ENCODE data around the gene ZNF276. TPM values are rescaled to one million over a fixed set of nuclear protein-coding genes. Genes with fewer than 3 reads are reported as not detected.

ZNF276 gene
- total and polyA plus RNA-seq, 2 of the 8 experiments (the other 6 are each of a cell fraction or from before 2014, with no cell fraction given), result 6.4 to 9.3 TPM

GRCh38 chr16:89765292-89765830 lies 44.0 kb downstream of the ZNF276 start:
- no peak for FAIRE-seq
- CTCF ChIA-PET (ENCODE audit: partially characterized antibody), result interaction anchor here (0.6 to 1.5 kb wide), 2 partner anchors 23 to 25 kb away, joined by 3 read pairs; no protein-coding TSS in a partner anchor
- TF ChIP-seq MAX (IDR thresholded peaks at IDR 0.05) (no peak), USF2 (IDR thresholded peaks at IDR 0.05; ENCODE audit: low read length) (no peak), KDM1A (IDR thresholded peaks at IDR 0.05; ENCODE audit: borderline replicate concordance, low read length) (no peak), PHF8 (conservative IDR thresholded peaks at IDR 0.05; ENCODE audit: low read depth, low read length) (no peak), MAFK (IDR thresholded peaks at IDR 0.05; ENCODE audit: low read depth, low read length) (no peak), ZNF274 (IDR thresholded peaks at IDR 0.05; ENCODE audit: borderline replicate concordance, extremely low read depth, low read length) (no peak), CTCF (IDR thresholded peaks at IDR 0.05; ENCODE audit: control extremely low read depth in 1 of 3, insufficient read depth in 1 of 3, low read depth in 1 of 3, low read length in 3 of 3) (no peak), SP4 (IDR thresholded peaks at IDR 0.05; ENCODE audit: low read length) (no peak), CHD1 (IDR thresholded peaks at IDR 0.05; ENCODE audit: low read depth, low read length) (no peak), ASH2L (IDR thresholded peaks at IDR 0.05; ENCODE audit: low read length) (no peak)

More at GRCh38 chr16:89765292-89765830, 44.0 kb downstream of the ZNF276 start:
- Histone ChIP-seq H4K8ac (ENCODE audit: extremely low read depth, insufficient read depth, low read length) (no peak overlapping the region), H3K56ac (replicated peaks; ENCODE audit: insufficient read length, low read depth, low read length) (no peak overlapping the region), H3K27me3 (replicated peaks in 1 of 4; ENCODE audit: control insufficient read depth in 3 of 4, extremely low read depth in 1 of 4, insufficient read depth in 3 of 4, low read length in 3 of 4) (no peaks in the 10 kb centered on the region), H4K20me1 (replicated peaks in 1 of 2; ENCODE audit: control insufficient read depth in 1 of 2, insufficient read depth in 2 of 2, low read length in 2 of 2) (peaks cover 0 to 14% of the 10 kb centered on the region in 2 experiments), H2AFZ (ENCODE audit: low read length) (no peak overlapping the region), H4K91ac (replicated peaks; ENCODE audit: insufficient read length, low read length) (no peak overlapping the region), H3K23me2 (ENCODE audit: low read depth, low read length) (no peaks in the 10 kb centered on the region; the same call in 1 of the 2 replicates), H3K36me3 (ENCODE audit: control insufficient read depth in 2 of 4, insufficient read depth in 4 of 4, low read length in 3 of 4) (peaks cover 31 to 68% (median 54%) of the 10 kb centered on the region in 4 experiments), H3K9ac (replicated peaks in 1 of 4; ENCODE audit: extremely low read depth in 1 of 4, low read depth in 3 of 4, low read length in 3 of 4) (no peak overlapping the region), H2BK12ac (ENCODE audit: low read depth, low read length) (no peak overlapping the region), H2BK5ac (ENCODE audit: low read depth, low read length) (no peak overlapping the region), H2BK15ac (ENCODE audit: low read length) (no peak overlapping the region), H3K9me3 (ENCODE audit: insufficient read depth in 2 of 2, low read depth in 1 of 2, low read length in 1 of 2) (no peaks in the 10 kb centered on the region), H4K5ac (ENCODE audit: insufficient read length, low read depth, low read length) (no peak overlapping the region), H3K4me1 (replicated peaks in 1 of 4; ENCODE audit: control insufficient read depth in 3 of 4, insufficient read depth in 4 of 4, low read length in 3 of 4) (no peaks in the 10 kb centered on the region), H3K4ac (replicated peaks; ENCODE audit: insufficient read length, low read depth, low read length) (no peak overlapping the region), H3K14ac (ENCODE audit: insufficient read length) (no peak overlapping the region), H3K4me2 (ENCODE audit: insufficient read depth in 1 of 2, low read depth in 2 of 2, low read length in 2 of 2) (no peak overlapping the region), H2AK5ac (ENCODE audit: low read depth, low read length) (no peak overlapping the region), H3K79me2 (ENCODE audit: control insufficient read depth in 1 of 2, insufficient read depth in 2 of 2, low read length in 2 of 2) (no peaks in the 10 kb centered on the region), H2BK120ac (replicated peaks; ENCODE audit: low read depth, low read length) (no peak overlapping the region), H3K27ac (ENCODE audit: low read depth, low read length) (no peak overlapping the region), H2BK20ac (ENCODE audit: low read length) (no peak overlapping the region), H3K4me3 (ENCODE audit: extremely low read depth in 1 of 4, insufficient read depth in 2 of 4, low read depth in 3 of 4, low read length in 4 of 4) (no peak overlapping the region), H3K18ac (ENCODE audit: extremely low read depth, low read length) (no peak overlapping the region), H3K79me1 (ENCODE audit: low read depth, low read length) (0 out of 2 replicates have a peak, but pooled peaks cover 2% of the 10 kb centered on the region), H3K23ac (ENCODE audit: insufficient read length) (no peak overlapping the region)
- no peak for DNase-seq (ENCODE audit: low read depth in 1 of 2, low spot score in 2 of 2)
- POLR2A ChIA-PET (ENCODE audit: partially characterized antibody), result no interaction called here
- 97% methylated on average over 9 of the region's 10 CpGs; no CpG with 5 or more reads in 1 of the 2 experiments for WGBS, 2 experiments (ENCODE audit: extremely low coverage in 1 of 2, insufficient coverage in 1 of 2, insufficient read length in 1 of 2, insufficient replicate concordance in 2 of 2, low coverage in 1 of 2, low lambda C conversion rate in 2 of 2, missing lambda C conversion rate in 1 of 2)

Data from H1 (cell line).